Karpas-422 (cell line): Measurements from ENCODE around the gene UCK1. TPM values are rescaled to one million over a fixed set of nuclear protein-coding genes. Genes with fewer than 3 reads are reported as not detected.

ENCODE experiments used
- DNase-seq: peaks from one replicate; pipeline ENCODE4 v3.0.0-alpha.2; 2015
- H2AFZ ChIP-seq: fragments of 200-600 bp; sonication (generic); 2 replicates; pipeline ENCODE4 v1.6.1; 2014; ENCODE audit warnings: antibody characterized with exemption, low read length, mixed read lengths
- H3K27ac ChIP-seq: fragments of 200-600 bp; sonication (generic); 2 replicates; pipeline ENCODE4 v1.5.1; 2014; ENCODE audit warnings: mild to moderate bottlenecking, low read length, moderate library complexity
- H3K27me3 ChIP-seq: fragments of 200-600 bp; sonication (generic); 2 replicates; pipeline ENCODE4 v1.6.1; 2014; ENCODE audit warnings: low read length, mixed read lengths
- H3K36me3 ChIP-seq: fragments of 200-600 bp; sonication (generic); 2 replicates; pipeline ENCODE4 v1.6.1; 2014; ENCODE audit warnings: low read length, mixed read lengths; ENCODE audit not compliant: insufficient read depth
- H3K4me1 ChIP-seq: fragments of 200-600 bp; sonication (generic); 2 replicates; pipeline ENCODE4 v1.6.1; 2014; ENCODE audit warnings: mild to moderate bottlenecking, low read length, mixed read lengths
- H3K4me2 ChIP-seq: fragments of 200-600 bp; sonication (generic); 2 replicates; pipeline ENCODE4 v1.6.1; 2014; ENCODE audit warnings: low read length, low read depth, mild to moderate bottlenecking; ENCODE audit not compliant: poor library complexity, severe bottlenecking
- H3K4me3 ChIP-seq: fragments of 200-600 bp; sonication (generic); 2 replicates; pipeline ENCODE4 v1.5.1; 2014; ENCODE audit warnings: mild to moderate bottlenecking, antibody characterized with exemption, low read length, mixed read lengths
- H3K79me2 ChIP-seq: fragments of 200-600 bp; sonication (generic); 2 replicates; pipeline ENCODE4 v1.6.1; 2014; ENCODE audit warnings: mild to moderate bottlenecking, low read length, mixed read lengths
- H3K9ac ChIP-seq: fragments of 200-600 bp; sonication (generic); 2 replicates; pipeline ENCODE4 v1.6.0; 2014; ENCODE audit warnings: low read length
- H3K9me2 ChIP-seq: fragments of 200-600 bp; sonication (generic), shearing (Covaris generic); replicated peaks from 2 replicates; pipeline ENCODE4 v1.6.0; 2014; ENCODE audit warnings: mild to moderate bottlenecking, low read length, moderate library complexity; ENCODE audit not compliant: insufficient read depth
- H3K9me3 ChIP-seq: fragments of 300-700, 200-600 bp; sonication (generic); 2 replicates; pipeline ENCODE4 v1.6.1; 2014; ENCODE audit warnings: low read length, mixed read lengths
- H4K20me1 ChIP-seq: fragments of 200-600 bp; sonication (generic); 2 replicates; pipeline ENCODE4 v1.6.1; 2014; ENCODE audit warnings: mild to moderate bottlenecking, antibody characterized with exemption, low read length, low read depth; ENCODE audit not compliant: insufficient read depth
- total RNA-seq: library from RNA; depleted of rRNA; stranded (reverse); fragments of >200 nt; shearing (Covaris generic); gene quantifications from 2 replicates; pipeline ENCODE4 v1.2.3, GENCODE V29; 2014; ENCODE audit warnings: low replicate concordance

The UCK1 gene
- total RNA-seq, 1 experiment from 2014 or later: 8.0 TPM

DNA sequence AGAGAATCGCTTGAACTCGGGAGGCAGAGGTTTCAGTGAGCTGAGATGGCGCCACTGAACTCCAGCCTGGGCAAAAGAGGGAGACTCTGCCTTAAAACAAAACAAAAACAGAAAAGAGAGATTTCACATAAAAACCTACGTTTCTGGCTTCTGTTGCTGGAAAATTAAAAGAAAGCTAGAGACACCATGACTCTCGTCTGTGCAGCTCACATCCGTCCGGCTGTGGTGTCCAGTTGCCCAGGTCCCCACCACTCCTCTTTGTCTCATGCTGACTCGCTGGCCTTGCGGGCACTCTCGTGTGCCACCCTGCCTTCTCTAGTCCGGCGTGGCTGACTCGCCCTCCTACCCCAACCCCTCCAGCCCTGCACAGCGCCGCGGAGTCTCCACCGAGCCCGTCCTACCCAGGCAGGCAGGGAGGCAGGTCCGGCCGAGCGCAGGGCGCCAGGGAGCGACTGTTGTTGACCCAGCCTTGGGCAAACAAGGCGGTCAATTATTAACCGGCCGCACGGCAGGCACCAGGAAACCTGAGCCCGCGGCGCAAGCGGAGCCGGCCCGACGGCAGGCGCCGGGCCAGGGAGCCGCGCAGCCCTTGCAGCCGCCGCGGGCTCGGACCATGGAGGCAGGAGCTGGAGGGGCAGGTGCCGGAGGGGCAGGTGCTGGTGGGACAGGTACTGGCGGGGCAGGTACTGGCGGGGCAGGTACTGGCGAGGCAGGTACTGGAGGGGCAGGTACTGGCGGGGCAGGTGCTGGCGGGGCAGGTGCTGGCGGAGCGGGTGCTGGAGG is 14.1 kb upstream of the UCK1 start, which contains the start of gene PRRT1B:
TSS of gene PRRT1B (plus strand) at position 521 of the 783 bp plus-strand sequence. CDS start at position 614, 93 bp downstream.
- H3K9me3 ChIP-seq: no peaks in the 10 kb centered on the region
- no peaks in the 10 kb centered on the region for H3K27me3 ChIP-seq
- no peaks in the 10 kb centered on the region for H3K79me2 ChIP-seq
- DNase-seq: no peak
- no peak within 1 kb of the TSS for H3K27ac ChIP-seq
- no peak within 1 kb of the TSS for H2AFZ ChIP-seq
- no peaks in the 10 kb centered on the region for H4K20me1 ChIP-seq
- no peaks in the 10 kb centered on the region for H3K4me1 ChIP-seq
- H3K4me2 ChIP-seq: no peak within 1 kb of the TSS
- H3K4me3 ChIP-seq: no peak within 1 kb of the TSS
- H3K9me2 ChIP-seq: no peaks in the 10 kb centered on the region
- H3K9ac ChIP-seq: no peak within 1 kb of the TSS
- no peaks in the 10 kb centered on the region for H3K36me3 ChIP-seq

DNA sequence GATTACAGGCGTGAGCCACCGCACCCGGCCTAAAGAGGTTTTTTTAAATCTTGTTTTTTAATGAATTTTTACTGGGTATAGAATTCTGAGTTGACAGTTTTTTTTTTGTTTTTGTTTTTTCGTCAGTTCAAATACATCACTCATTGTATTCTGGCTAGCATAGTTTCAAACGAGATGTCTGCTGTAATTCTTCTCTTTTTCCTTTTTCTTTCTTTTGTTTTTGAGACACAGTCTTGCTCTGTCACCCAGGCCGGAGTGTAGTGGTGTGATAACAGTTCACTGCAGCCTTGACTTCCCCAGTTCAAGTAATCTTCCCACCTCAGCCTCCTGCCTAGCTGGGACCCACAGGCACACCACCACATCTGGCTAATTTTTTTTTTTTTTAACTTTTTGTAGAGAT is 12.1 kb upstream of the UCK1 start:
- H3K9me3 ChIP-seq: no peaks in the 10 kb centered on the region
- no peak overlapping the region for H3K4me2 ChIP-seq
- H2AFZ ChIP-seq: no peak overlapping the region
- H3K4me1 ChIP-seq: no peaks in the 10 kb centered on the region
- no peak overlapping the region for H3K4me3 ChIP-seq
- no peaks in the 10 kb centered on the region for H3K27me3 ChIP-seq
- no peak overlapping the region for H3K27ac ChIP-seq
- no peaks in the 10 kb centered on the region for H4K20me1 ChIP-seq
- H3K79me2 ChIP-seq: no peaks in the 10 kb centered on the region
- no peaks in the 10 kb centered on the region for H3K9me2 ChIP-seq
- DNase-seq: no peak
- H3K36me3 ChIP-seq: no peaks in the 10 kb centered on the region
- H3K9ac ChIP-seq: no peak overlapping the region

DNA sequence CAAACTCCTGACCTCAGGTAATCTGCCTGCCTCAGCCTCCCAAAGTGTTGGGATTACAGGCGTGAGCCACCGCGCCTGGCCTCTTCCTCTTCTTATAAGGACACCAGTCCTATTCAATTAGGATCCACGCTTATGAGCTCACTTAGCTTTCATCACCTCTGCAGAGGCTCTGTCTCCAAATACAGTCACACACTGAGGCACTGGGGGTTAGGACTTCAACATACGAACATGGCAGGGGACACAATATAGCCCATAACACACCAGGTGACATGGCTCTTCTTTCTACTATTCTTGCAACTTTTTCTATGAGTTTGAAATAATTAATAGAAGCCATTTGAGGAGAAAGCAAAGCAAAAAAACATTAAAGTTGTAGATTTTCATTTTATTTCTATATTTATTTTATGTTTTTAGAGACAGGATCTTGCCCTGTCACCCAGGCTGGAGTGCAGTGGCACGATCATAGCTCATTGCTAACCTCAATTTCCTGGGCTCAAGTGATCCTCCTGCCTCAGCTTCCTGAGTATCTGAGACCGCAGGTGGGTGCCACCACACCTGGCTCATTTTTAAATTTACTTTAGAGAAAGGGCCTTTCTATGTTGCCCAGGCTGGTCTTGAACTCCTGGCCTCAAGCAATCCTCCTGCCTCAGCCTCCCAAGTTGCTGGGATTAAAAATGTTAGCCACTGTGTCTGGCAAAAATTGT is 8.3 kb upstream of the UCK1 start:
- Histone ChIP-seq H2AFZ (no peak overlapping the region), H3K9me3 (no peaks in the 10 kb centered on the region), H3K27ac (no peak overlapping the region), H3K36me3 (no peaks in the 10 kb centered on the region), H3K27me3 (no peaks in the 10 kb centered on the region), H3K4me3 (no peak overlapping the region), H3K4me2 (no peak overlapping the region), H3K9me2 (no peaks in the 10 kb centered on the region), H4K20me1 (no peaks in the 10 kb centered on the region), H3K4me1 (no peaks in the 10 kb centered on the region), H3K9ac (no peak overlapping the region), H3K79me2 (no peaks in the 10 kb centered on the region)
- no peak for DNase-seq

DNA sequence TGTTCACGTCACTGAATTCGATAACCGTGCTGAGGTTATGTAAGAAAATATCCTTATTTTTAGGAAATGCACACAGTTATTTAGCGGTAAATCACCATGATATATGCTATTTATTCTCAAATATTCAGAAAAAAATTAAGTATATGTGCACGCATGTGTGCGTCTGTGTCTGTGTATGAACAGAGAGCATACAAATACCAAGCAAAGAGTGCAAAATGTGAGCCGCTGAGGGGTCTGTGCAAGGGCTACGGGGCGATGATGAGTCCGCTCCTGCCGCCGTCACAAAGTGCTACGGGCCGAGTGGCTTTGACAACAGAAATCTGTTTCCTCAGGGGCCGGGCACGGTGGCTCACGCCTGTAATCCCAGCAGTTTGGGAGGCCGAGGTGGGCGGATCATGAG is 6.9 kb upstream of the UCK1 start:
- Histone ChIP-seq H3K4me2 (no peak overlapping the region), H3K27me3 (no peaks in the 10 kb centered on the region), H3K36me3 (no peaks in the 10 kb centered on the region), H2AFZ (no peak overlapping the region), H3K4me1 (no peaks in the 10 kb centered on the region), H3K9me3 (no peaks in the 10 kb centered on the region), H4K20me1 (no peaks in the 10 kb centered on the region), H3K79me2 (no peaks in the 10 kb centered on the region), H3K9me2 (no peaks in the 10 kb centered on the region), H3K27ac (no peak overlapping the region), H3K9ac (no peak overlapping the region), H3K4me3 (no peak overlapping the region)
- DNase-seq: no peak

DNA sequence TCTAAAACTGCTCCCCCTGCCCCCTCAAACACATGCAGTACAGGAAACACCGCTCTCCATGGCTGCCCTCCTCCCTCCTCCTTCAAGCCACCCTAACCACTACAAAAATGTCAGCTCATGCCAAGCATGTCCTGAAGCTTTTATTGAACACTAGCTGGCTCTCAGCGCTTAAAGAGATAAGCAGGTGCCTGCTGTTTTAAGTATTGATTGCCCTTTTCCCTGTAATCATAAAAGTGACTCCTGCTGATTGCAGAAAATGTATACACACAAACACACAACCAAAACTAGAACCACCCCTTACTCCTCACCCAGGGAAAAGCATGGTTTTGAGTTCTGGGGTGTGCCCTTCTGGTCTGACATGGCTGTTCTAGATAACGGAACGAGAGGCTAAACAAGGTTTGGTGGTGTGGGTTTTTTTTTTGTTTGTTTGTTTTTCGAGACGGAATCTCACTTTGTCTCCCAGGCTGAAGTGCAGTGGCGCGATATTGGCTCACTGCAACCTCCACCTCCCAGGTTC is 3.7 kb upstream of the UCK1 start:
- peaks cover 11% of the 10 kb centered on the region for H3K4me1 ChIP-seq
- no peak overlapping the region for H3K27ac ChIP-seq
- no peak overlapping the region for H2AFZ ChIP-seq

DNA sequence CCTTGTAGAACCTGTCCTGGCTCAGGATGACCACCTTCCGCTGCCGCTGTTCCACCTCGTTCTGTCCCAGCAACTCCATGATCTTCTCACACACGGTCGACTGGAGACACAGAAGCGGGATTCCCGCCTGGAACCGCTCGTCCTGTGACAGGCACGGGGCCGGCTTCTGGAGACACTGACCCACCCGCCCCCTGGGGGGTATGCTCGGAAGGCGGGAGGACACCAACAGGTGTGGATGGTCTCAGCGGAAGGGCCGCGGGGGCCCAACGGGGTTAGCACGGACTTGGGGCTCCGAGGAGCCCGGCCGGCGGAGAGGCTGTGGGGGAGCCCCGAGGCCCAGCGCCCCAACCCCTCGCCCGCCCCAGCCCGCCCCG is 530 bp downstream of the UCK1 start:
- H3K4me1 ChIP-seq: peaks cover 14% of the 10 kb centered on the region
- H3K9me2 ChIP-seq: no peaks in the 10 kb centered on the region
- H2AFZ ChIP-seq: peak overlapping the region; percentile 78; the same call in 1 of the 2 replicates
- peak overlapping the region; percentile 98 for H3K4me3 ChIP-seq
- H3K4me2 ChIP-seq: peak overlapping the region; percentile 99
- H4K20me1 ChIP-seq: no peaks in the 10 kb centered on the region
- peaks cover 14% of the 10 kb centered on the region for H3K79me2 ChIP-seq
- no peaks in the 10 kb centered on the region for H3K9me3 ChIP-seq
- H3K36me3 ChIP-seq: no peaks in the 10 kb centered on the region
- H3K27me3 ChIP-seq: no peaks in the 10 kb centered on the region
- DNase-seq: peak; percentile 62
- H3K9ac ChIP-seq: peak overlapping the region; percentile 97
- H3K27ac ChIP-seq: peak overlapping the region; percentile 26; the same call in 1 of the 2 replicates

More for the DNA sequence above, 3.7 kb upstream of the UCK1 start:
- H4K20me1 ChIP-seq: no peaks in the 10 kb centered on the region
- H3K4me3 ChIP-seq: no peak overlapping the region
- no peak for DNase-seq
- H3K9me3 ChIP-seq: no peaks in the 10 kb centered on the region
- H3K79me2 ChIP-seq: peaks cover 11% of the 10 kb centered on the region
- H3K27me3 ChIP-seq: no peaks in the 10 kb centered on the region
- H3K4me2 ChIP-seq: no peak overlapping the region
- no peaks in the 10 kb centered on the region for H3K9me2 ChIP-seq
- H3K9ac ChIP-seq: no peak overlapping the region
- no peaks in the 10 kb centered on the region for H3K36me3 ChIP-seq

DNA sequence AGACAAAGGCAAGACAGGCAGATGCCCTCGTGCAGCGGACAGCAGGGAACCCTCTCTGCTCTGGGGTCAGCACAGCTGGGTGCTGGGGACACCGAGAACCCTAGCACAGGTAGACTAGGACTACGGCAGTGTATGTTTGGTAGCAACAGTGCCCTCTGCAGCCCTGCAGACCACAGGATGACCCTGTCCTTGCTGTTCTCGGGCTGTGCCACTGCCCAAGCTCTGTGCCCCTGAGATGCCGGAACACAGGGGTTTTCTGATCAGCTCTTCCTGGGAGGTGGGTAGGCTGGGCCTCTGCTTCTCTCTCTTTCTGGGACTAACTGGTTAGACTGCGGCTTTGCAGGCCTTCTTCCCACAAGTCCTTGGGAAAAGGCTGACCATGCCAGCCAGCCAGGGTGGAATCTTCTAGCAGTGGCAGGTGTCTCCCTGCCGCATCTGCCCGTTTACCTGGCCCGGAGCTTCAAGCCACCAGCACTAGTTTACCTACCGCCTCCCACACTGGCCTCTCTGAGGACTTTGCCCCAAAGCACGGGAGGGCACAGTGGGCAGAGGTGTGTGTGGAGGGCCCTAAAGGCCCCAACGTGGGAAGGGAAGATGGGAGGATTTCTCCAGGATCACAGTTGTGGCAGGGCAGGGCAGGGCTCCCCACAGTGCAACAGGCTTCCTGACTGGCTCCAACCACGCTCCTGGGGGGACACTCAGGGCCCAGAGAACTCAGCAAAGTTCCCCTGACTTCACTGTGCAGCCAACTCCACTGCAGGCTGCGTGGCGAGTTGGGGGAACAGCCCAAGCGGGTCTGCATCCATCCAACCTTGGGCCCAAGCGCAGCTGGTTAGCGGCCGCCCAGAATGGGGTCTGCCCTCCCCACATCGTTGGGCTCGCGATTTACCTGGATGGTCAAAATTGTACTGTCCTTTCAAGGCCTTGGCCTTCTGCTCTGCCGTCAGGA is 1.2 kb downstream of the UCK1 start:
- peaks cover 14% of the 10 kb centered on the region for H3K79me2 ChIP-seq
- H3K9me2 ChIP-seq: no peaks in the 10 kb centered on the region
- H3K9me3 ChIP-seq: no peaks in the 10 kb centered on the region
- peak overlapping the region; percentile 26; the same call in 1 of the 2 replicates for H3K27ac ChIP-seq
- peak overlapping the region; percentile 99 for H3K4me2 ChIP-seq
- DNase-seq: no peak
- H4K20me1 ChIP-seq: no peaks in the 10 kb centered on the region
- peak overlapping the region; percentile 98 for H3K4me3 ChIP-seq
- no peak overlapping the region for H2AFZ ChIP-seq
- H3K27me3 ChIP-seq: no peaks in the 10 kb centered on the region
- H3K36me3 ChIP-seq: no peaks in the 10 kb centered on the region
- peaks cover 14% of the 10 kb centered on the region for H3K4me1 ChIP-seq
- peak overlapping the region; percentile 97 for H3K9ac ChIP-seq
